IMR-90 (cell line): Measurements from ENCODE around the gene NEURL4. TPM values are rescaled to one million over a fixed set of nuclear protein-coding genes. Genes with fewer than 3 reads are reported as not detected.

Experiments
- ATAC-seq: fragments of 200-7000 bp; cut with Tn5 transposase; 2 replicates; pipeline ENCODE4 v1.9.1; 2020; ENCODE audit warnings: low read depth, mild to moderate bottlenecking, moderate library complexity
- BruUV-seq: library from RNA; stranded (reverse); fragments of 400-500 nt; replicated peaks from 2 replicates; lab custom pipeline; 2021; lab: Mats Ljungman, UMichigan
- CTCF ChIA-PET: fragments of 300-600 bp; formaldehyde crosslinking; extraction: SDS; loops from one replicate; lab custom pipeline; 2021; ENCODE audit warnings: antibody characterized with exemption; lab: Yijun Ruan, JAX
- POLR2A ChIA-PET: fragments of 300-600 bp; sonication (Branson Sonifier 250); formaldehyde crosslinking; loops from one replicate; lab custom pipeline; 2022; ENCODE audit warnings: antibody characterized with exemption; ENCODE audit not compliant: unreplicated experiment; lab: Charles Lee
- DNase-seq: peaks from one replicate; pipeline ENCODE4 v3.0.0; 2013
- H2AFZ ChIP-seq: replicated peaks from 2 replicates; pipeline ENCODE3; 2013; ENCODE audit warnings: low read length, mild to moderate bottlenecking; ENCODE audit not compliant: poor library complexity
- H2AK5ac ChIP-seq: 2 replicates; pipeline ENCODE4 v1.6.1; 2013; ENCODE audit warnings: low read depth, low read length, inconsistent platforms
- H2AK9ac ChIP-seq: replicated peaks from 2 replicates; pipeline ENCODE3; 2013; ENCODE audit warnings: mild to moderate bottlenecking, low read depth, low read length, moderate library complexity; ENCODE audit not compliant: poor library complexity
- H2BK120ac ChIP-seq: 2 replicates; pipeline ENCODE4 v1.6.1; 2013; ENCODE audit warnings: low read depth, low read length, inconsistent platforms
- H2BK15ac ChIP-seq: 3 replicates; pipeline ENCODE4 v1.6.1; 2013; ENCODE audit warnings: low read depth, low read length, inconsistent platforms
- H2BK20ac ChIP-seq: 2 replicates; pipeline ENCODE4 v1.6.1; 2013; ENCODE audit warnings: low read depth, mild to moderate bottlenecking, inconsistent platforms, low read length, moderate library complexity
- H2BK5ac ChIP-seq: 2 replicates; pipeline ENCODE4 v1.6.1; 2013; ENCODE audit warnings: mild to moderate bottlenecking, low read depth, low read length, inconsistent platforms; ENCODE audit not compliant: poor library complexity, severe bottlenecking
- H3K14ac ChIP-seq: replicated peaks from 2 replicates; pipeline ENCODE4 v1.6.1; 2013; ENCODE audit warnings: low read depth, low read length, inconsistent platforms
- H3K18ac ChIP-seq: 2 replicates; pipeline ENCODE4 v1.6.1; 2013; ENCODE audit warnings: low read depth, low read length, control low read depth
- H3K23ac ChIP-seq: 2 replicates; pipeline ENCODE4 v1.6.1; 2013; ENCODE audit warnings: low read depth, low read length, inconsistent platforms
- H3K27ac ChIP-seq: 2 replicates; pipeline ENCODE4 v1.5.1; 2013; ENCODE audit warnings: mild to moderate bottlenecking, control low read depth, low read length; ENCODE audit not compliant: insufficient read depth
- H3K27me3 ChIP-seq: 2 replicates; pipeline ENCODE4 v1.6.1; 2013; ENCODE audit warnings: low read length; ENCODE audit not compliant: control insufficient read depth, insufficient read depth
- H3K36me3 ChIP-seq: 2 replicates; pipeline ENCODE4 v1.6.1; 2013; ENCODE audit warnings: low read length, mixed read lengths; ENCODE audit not compliant: control insufficient read depth, insufficient read depth
- H3K4ac ChIP-seq: 2 replicates; pipeline ENCODE4 v1.6.1; 2013; ENCODE audit warnings: low read depth, low read length, inconsistent platforms
- H3K4me1 ChIP-seq: 2 replicates; pipeline ENCODE4 v1.6.1; 2013; ENCODE audit warnings: low read length, mixed read lengths; ENCODE audit not compliant: control insufficient read depth, insufficient read depth
- H3K4me2 ChIP-seq: 2 replicates; pipeline ENCODE4 v1.6.1; 2013; ENCODE audit warnings: low read depth, mild to moderate bottlenecking, control low read depth, low read length, moderate library complexity
- H3K4me3 ChIP-seq: 2 replicates; pipeline ENCODE4 v1.5.1; 2013; ENCODE audit warnings: low read depth, mild to moderate bottlenecking, control low read depth, low read length, moderate library complexity; ENCODE audit not compliant: insufficient read depth
- H3K56ac ChIP-seq: 2 replicates; pipeline ENCODE4 v1.6.1; 2013; ENCODE audit warnings: low read length, inconsistent platforms; ENCODE audit not compliant: insufficient read depth; ENCODE audit errors: extremely low read depth
- H3K79me1 ChIP-seq, 2 experiments: 2 replicates each; pipeline ENCODE4 v1.6.1; 2013; ENCODE audit warnings: low read length in 2 of 2, inconsistent platforms in 1 of 2, low read depth in 1 of 2
- H3K9ac ChIP-seq: 2 replicates; pipeline ENCODE4 v1.6.1; 2013; ENCODE audit warnings: low read depth, low read length, control low read depth
- H3K9me1 ChIP-seq: 2 replicates; pipeline ENCODE4 v1.6.1; 2013; ENCODE audit warnings: low read length, inconsistent platforms; ENCODE audit not compliant: insufficient read depth
- H3K9me3 ChIP-seq: 2 replicates; pipeline ENCODE4 v1.6.1; 2013; ENCODE audit warnings: low read length; ENCODE audit not compliant: control insufficient read depth, insufficient read depth
- H4K20me1 ChIP-seq: 2 replicates; pipeline ENCODE4 v1.6.1; 2013; ENCODE audit warnings: low read length, inconsistent platforms; ENCODE audit not compliant: insufficient read depth
- H4K5ac ChIP-seq: 2 replicates; pipeline ENCODE4 v1.6.1; 2013; ENCODE audit warnings: mild to moderate bottlenecking, low read depth, low read length, control low read depth
- H4K8ac ChIP-seq, 2 experiments: 2 replicates each; pipeline ENCODE4 v1.6.1; 2013; ENCODE audit warnings: low read depth in 2 of 2, low read length in 2 of 2, control low read depth in 1 of 2, inconsistent platforms in 1 of 2
- H4K91ac ChIP-seq: 2 replicates; pipeline ENCODE4 v1.6.1; 2013; ENCODE audit warnings: low read depth, low read length, inconsistent platforms; ENCODE audit not compliant: insufficient read depth
- CHD1 ChIP-seq: IDR thresholded peaks from 2 replicates; pipeline ENCODE4 v1.6.1; 2012; ENCODE audit warnings: low read depth, low read length, improper control_type of control experiment
- CTCF ChIP-seq: conservative IDR thresholded peaks from 2 replicates; pipeline ENCODE4 v1.5.1; 2012; ENCODE audit warnings: mild to moderate bottlenecking, low read depth, low read length, improper control_type of control experiment
- MAZ ChIP-seq: IDR thresholded peaks from 2 replicates; pipeline ENCODE4 v1.6.1; 2012; ENCODE audit warnings: low read depth, mild to moderate bottlenecking, low read length, improper control_type of control experiment, moderate library complexity, borderline replicate concordance
- MXI1 ChIP-seq: IDR thresholded peaks from 2 replicates; pipeline ENCODE4 v1.6.1; 2012; ENCODE audit warnings: low read depth, mild to moderate bottlenecking, low read length, moderate library complexity, borderline replicate concordance
- NFE2L2 ChIP-seq: fragments of 150-350 bp; IDR thresholded peaks from 2 replicates; pipeline ENCODE4 v1.6.1; 2016; ENCODE audit warnings: low read depth, mild to moderate bottlenecking, low read length
- POLR2A ChIP-seq: IDR thresholded peaks from 2 replicates; pipeline ENCODE4 v1.6.1; 2012; ENCODE audit warnings: mild to moderate bottlenecking, low read depth, low read length
- RCOR1 ChIP-seq: IDR thresholded peaks from 2 replicates; pipeline ENCODE4 v1.6.1; 2012; ENCODE audit warnings: mild to moderate bottlenecking, low read length, improper control_type of control experiment; ENCODE audit not compliant: insufficient replicate concordance
- SMC3 ChIP-seq: fragments of 150-350 bp; IDR thresholded peaks from 2 replicates; pipeline ENCODE4 v1.6.1; 2016; ENCODE audit warnings: low read depth, mild to moderate bottlenecking, antibody characterized with exemption, low read length, moderate library complexity
- WGBS, 2 experiments: methylation state at CpG; one replicate each; pipeline versions ENCODE4 v1.1.5 to v1.1.7; 2013; ENCODE audit warnings: missing lambda C conversion rate in 2 of 2; ENCODE audit not compliant: insufficient read length in 1 of 2; ENCODE audit errors: extremely low coverage in 2 of 2; 5-methylcytosine and 5-hydroxymethylcytosine counted together
- dilution Hi-C: fragments of 300-500 bp; cut with HindIII; formaldehyde crosslinking; loops from one replicate; pipeline ENCODE4 v1.14.3; 2018; ENCODE audit warnings: low sequenced_read_pairs; ENCODE audit not compliant: unreplicated experiment
- in situ Hi-C: fragments of 300-500 bp; cut with MboI; formaldehyde crosslinking; loops from 3 replicates; pipeline ENCODE4 v1.14.3; 2019; ENCODE audit warnings: low sequenced_read_pairs, inconsistent platforms, mixed read lengths
- intact Hi-C: fragments of 100-400 bp; cut with micrococcal nuclease; formaldehyde crosslinking; loops from 2 replicates; pipeline ENCODE4 v1.10.0; 2022
- polyA plus RNA-seq, 3 experiments: library from polyadenylated mRNA; depleted of rRNA; stranded (reverse); fragments of >200 nt; gene quantifications; 2 replicates each; pipeline ENCODE4 v1.2.3, GENCODE V29; 2012; ENCODE audit warnings: low replicate concordance in 1 of 3
- total RNA-seq: library from RNA; depleted of rRNA; stranded (reverse); fragments of >200 nt; gene quantifications from 2 replicates; pipeline ENCODE4 v1.2.3, GENCODE V29; 2012

The NEURL4 gene
- total and polyA plus RNA-seq, 2 of the 4 experiments (the other 2 are of a cell fraction): 8.4 to 23.3 TPM

DNA sequence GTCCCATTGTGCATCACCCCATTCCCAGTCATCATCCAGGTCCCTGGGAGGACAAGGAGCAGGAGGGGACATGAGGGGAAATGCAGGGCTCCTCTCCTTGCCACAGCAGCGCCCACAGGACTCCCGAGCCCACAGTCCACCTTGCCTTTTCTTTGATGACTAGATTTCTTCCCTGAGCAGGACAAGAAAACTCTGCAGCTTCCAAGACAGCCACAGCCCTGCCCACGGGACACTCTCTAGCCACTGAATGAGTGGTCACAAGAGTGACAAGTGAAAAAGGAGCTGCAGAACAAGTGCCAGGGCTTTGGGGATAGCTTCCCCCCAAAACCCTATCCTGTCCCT, 4.7 kb downstream of the NEURL4 start:
- dilution Hi-C loops (no loop called here), in situ Hi-C loops (no loop called here), intact Hi-C loops (loop anchor here (10.0 kb wide), 1 partner anchor 240 kb away; the partner anchor contains the start of gene SENP3)
- POLR2A ChIA-PET: no interaction called here
- H3K14ac ChIP-seq: no peak overlapping the region
- no peak overlapping the region for H3K56ac ChIP-seq
- H3K79me1 ChIP-seq: peaks cover 10 to 29% of the 10 kb centered on the region in 2 experiments; a peak in 3 of 4 replicates
- H2AFZ ChIP-seq: peak overlapping the region; percentile 70
- TF ChIP-seq SMC3 (no peak), MXI1 (no peak), MAZ (no peak), RCOR1 (no peak), CTCF (no peak), CHD1 (no peak), NFE2L2 (no peak), POLR2A (no peak)
- no peaks in the 10 kb centered on the region for H3K27me3 ChIP-seq
- H3K23ac ChIP-seq: no peak overlapping the region
- no peak overlapping the region for H2BK15ac ChIP-seq
- H2BK20ac ChIP-seq: no peak overlapping the region
- H3K18ac ChIP-seq: no peak overlapping the region
- H3K4me1 ChIP-seq: 0 out of 2 replicates have a peak, but pooled peaks cover 2% of the 10 kb centered on the region
- H4K91ac ChIP-seq: no peak overlapping the region
- H3K27ac ChIP-seq: no peak overlapping the region
- peak overlapping the region; percentile 2; the same call in 1 of the 2 replicates for H2AK5ac ChIP-seq
- H3K36me3 ChIP-seq: peaks cover 57% of the 10 kb centered on the region
- H3K4ac ChIP-seq: no peak overlapping the region
- H2AK9ac ChIP-seq: peak overlapping the region; percentile 37
- no TSS peak for BruUV-seq
- H2BK120ac ChIP-seq: no peak overlapping the region
- H4K8ac ChIP-seq: no peak overlapping the region
- H3K4me2 ChIP-seq: no peak overlapping the region
- H4K5ac ChIP-seq: no peak overlapping the region
- H3K9ac ChIP-seq: no peak overlapping the region
- H2BK5ac ChIP-seq: no peak overlapping the region
- ATAC-seq (no peak), DNase-seq (no peak)
- CTCF ChIA-PET: no interaction called here
- H3K4me3 ChIP-seq: no peak overlapping the region
- H4K20me1 ChIP-seq: peaks cover 7% of the 10 kb centered on the region
- WGBS, 2 experiments: no CpG with 5 or more reads among the region's 3 CpGs
- no peaks in the 10 kb centered on the region for H3K9me3 ChIP-seq
- peaks cover 6% of the 10 kb centered on the region; the same call in 1 of the 2 replicates for H3K9me1 ChIP-seq
